ENCODE measurements around the gene GRM1.

- no peak for TF ChIP-seq CTCF (IDR thresholded peaks at IDR 0.05)
- no peak for TF ChIP-seq POLR2A (IDR thresholded peaks at IDR 0.05)
- no peak for TF ChIP-seq EP300 (IDR thresholded peaks at IDR 0.05)
- TF ChIP-seq POLR2AphosphoS5 (IDR thresholded peaks at IDR 0.05): no peak
Measured at GRCh38 chr6:146310628-146311027, 281.8 kb downstream of the GRM1 start.

Data from stomach (tissue), 4 donors.